ENCODE data around the gene RPL36. TPM values are rescaled to one million over a fixed set of nuclear protein-coding genes. Genes with fewer than 3 reads are reported as not detected.
"Not testable (repeated sequence)": the region's sequence is repeated elsewhere in the genome, so short reads cannot be mapped to it uniquely, and the experiment has no call there.

The RPL36 gene
- total RNA-seq, 1 experiment from 2014 or later = 951 TPM

DNA sequence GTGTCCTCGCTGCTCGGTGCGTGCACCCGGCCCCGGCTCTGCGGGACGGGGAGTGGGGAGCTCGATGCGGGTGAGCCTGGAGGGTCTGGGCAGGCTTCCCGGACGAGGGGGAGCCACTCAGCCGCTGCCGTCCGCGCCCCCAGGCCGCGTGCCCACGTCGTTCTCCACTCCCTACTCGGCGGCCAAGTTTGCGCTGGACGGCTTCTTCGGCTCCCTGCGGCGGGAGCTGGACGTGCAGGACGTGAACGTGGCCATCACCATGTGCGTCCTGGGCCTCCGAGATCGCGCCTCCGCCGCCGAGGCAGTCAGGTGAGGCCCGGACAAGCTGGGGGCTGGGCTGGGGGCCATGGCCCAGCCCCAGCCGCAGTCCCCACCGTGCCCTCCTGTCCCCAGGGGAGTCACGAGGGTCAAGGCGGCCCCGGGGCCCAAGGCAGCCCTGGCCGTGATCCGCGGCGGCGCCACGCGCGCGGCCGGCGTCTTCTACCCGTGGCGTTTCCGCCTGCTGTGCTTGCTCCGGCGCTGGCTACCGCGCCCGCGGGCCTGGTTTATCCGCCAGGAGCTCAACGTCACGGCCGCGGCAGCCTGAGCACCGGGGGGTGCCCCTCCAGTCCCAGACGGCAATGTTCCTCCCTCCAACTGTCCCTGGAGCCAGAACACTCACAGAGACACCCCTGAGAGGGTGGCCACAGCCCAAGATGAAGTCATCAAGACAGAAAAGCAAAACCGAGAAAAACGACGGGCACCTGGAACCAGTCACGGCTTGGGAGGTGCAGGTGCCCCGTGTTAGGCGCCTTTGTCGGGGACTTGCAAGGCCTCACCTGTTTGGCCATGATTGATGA lies 2.5 kb upstream of the RPL36 start:
- no peaks in the 10 kb centered on the region for H3K27me3 ChIP-seq (replicated peaks; ENCODE audit: control insufficient read depth, insufficient read depth, low read length)
- ChIA-PET POLR2A (interaction anchor here (0.8 to 1.2 kb wide), 3 partner anchors 31 to 140 kb away, joined by 3 to 6 read pairs (median 6); partner anchors contain the start of genes CATSPERD and LONP1), CTCF (interaction anchor here (0.6 to 1.5 kb wide), 8 partner anchors 21 to 706 kb away, joined by 3 to 9 read pairs (median 5); partner anchors contain the start of genes CATSPERD, LONP1, SAFB2 and TINCR)
- BruUV-seq (replicated peaks) = no TSS peak
- Mint-ChIP-seq H3K36me3 (ENCODE audit: insufficient read depth, unreplicated experiment) (peaks cover 30% of the 10 kb centered on the region), H3K27me3 (ENCODE audit: insufficient read depth, unreplicated experiment) (no peaks in the 10 kb centered on the region), H3K9me3 (ENCODE audit: unreplicated experiment) (no peaks in the 10 kb centered on the region), H3K27ac (ENCODE audit: unreplicated experiment) (peak overlapping the region; percentile 43), H3K4me1 (ENCODE audit: low read depth, unreplicated experiment) (no peaks in the 10 kb centered on the region), H3K4me3 (ENCODE audit: unreplicated experiment) (peak overlapping the region; percentile 75)
- no peaks in the 10 kb centered on the region for H3K9me3 ChIP-seq
- H3K36me3 ChIP-seq (ENCODE audit: control insufficient read depth, insufficient read depth, low read length) = peaks cover 7% of the 10 kb centered on the region
- H3K4me1 ChIP-seq = no peaks in the 10 kb centered on the region
- intact Hi-C loops (cut with micrococcal nuclease; ENCODE audit: unreplicated experiment) = no loop called here
- no peak for DNase-seq
- peak overlapping the region; percentile 16; the same call in 1 of the 2 replicates for H3K4me3 ChIP-seq (ENCODE audit: low read depth, low read length)
- TF ChIP-seq, protein P1, sequence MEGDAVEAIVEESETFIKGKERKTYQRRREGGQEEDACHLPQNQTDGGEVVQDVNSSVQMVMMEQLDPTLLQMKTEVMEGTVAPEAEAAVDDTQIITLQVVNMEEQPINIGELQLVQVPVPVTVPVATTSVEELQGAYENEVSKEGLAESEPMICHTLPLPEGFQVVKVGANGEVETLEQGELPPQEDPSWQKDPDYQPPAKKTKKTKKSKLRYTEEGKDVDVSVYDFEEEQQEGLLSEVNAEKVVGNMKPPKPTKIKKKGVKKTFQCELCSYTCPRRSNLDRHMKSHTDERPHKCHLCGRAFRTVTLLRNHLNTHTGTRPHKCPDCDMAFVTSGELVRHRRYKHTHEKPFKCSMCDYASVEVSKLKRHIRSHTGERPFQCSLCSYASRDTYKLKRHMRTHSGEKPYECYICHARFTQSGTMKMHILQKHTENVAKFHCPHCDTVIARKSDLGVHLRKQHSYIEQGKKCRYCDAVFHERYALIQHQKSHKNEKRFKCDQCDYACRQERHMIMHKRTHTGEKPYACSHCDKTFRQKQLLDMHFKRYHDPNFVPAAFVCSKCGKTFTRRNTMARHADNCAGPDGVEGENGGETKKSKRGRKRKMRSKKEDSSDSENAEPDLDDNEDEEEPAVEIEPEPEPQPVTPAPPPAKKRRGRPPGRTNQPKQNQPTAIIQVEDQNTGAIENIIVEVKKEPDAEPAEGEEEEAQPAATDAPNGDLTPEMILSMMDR (IDR thresholded peaks at IDR 0.05; ENCODE audit: insufficient read depth in 1 of 2, low read depth in 1 of 2, low read length in 1 of 2, severe bottlenecking in 1 of 2, unreplicated experiment in 1 of 2) = no peak

GRCh38 chr19:5688262-5688881 lies 1.7 kb upstream of the RPL36 start:
- H3K4me1 Mint-ChIP-seq (ENCODE audit: low read depth, unreplicated experiment); BruUV-seq (replicated peaks); H3K9me3 Mint-ChIP-seq (ENCODE audit: unreplicated experiment); H3K9me3 ChIP-seq; H3K4me1 ChIP-seq; H3K4me3 ChIP-seq (ENCODE audit: low read depth, low read length); H3K27me3 Mint-ChIP-seq (ENCODE audit: insufficient read depth, unreplicated experiment); DNase-seq; intact Hi-C loops (cut with micrococcal nuclease; ENCODE audit: unreplicated experiment); H3K36me3 ChIP-seq (ENCODE audit: control insufficient read depth, insufficient read depth, low read length); H3K27me3 ChIP-seq (replicated peaks; ENCODE audit: control insufficient read depth, insufficient read depth, low read length): not testable (repeated sequence)
- POLR2A ChIA-PET = interaction anchor here (2.0 kb wide), 1 partner anchor 32 kb away, joined by 24 read pairs; the partner anchor contains the start of genes CATSPERD and LONP1
- H3K4me3 Mint-ChIP-seq (ENCODE audit: unreplicated experiment) = peak overlapping the region; percentile 34
- CTCF ChIA-PET = interaction anchor here (0.6 kb wide), 1 partner anchor 10 kb away, joined by 3 read pairs; no protein-coding TSS in a partner anchor
- peak overlapping the region; percentile 43 for H3K27ac Mint-ChIP-seq (ENCODE audit: unreplicated experiment)
- peaks cover 38% of the 10 kb centered on the region for H3K36me3 Mint-ChIP-seq (ENCODE audit: insufficient read depth, unreplicated experiment)

- intact Hi-C loops (cut with micrococcal nuclease; ENCODE audit: unreplicated experiment) = no loop called here
- H3K27me3 Mint-ChIP-seq (ENCODE audit: insufficient read depth, unreplicated experiment) = no peaks in the 10 kb centered on the region
- H3K36me3 ChIP-seq (ENCODE audit: control insufficient read depth, insufficient read depth, low read length) = peaks cover 7% of the 10 kb centered on the region
- peak overlapping the region; percentile 97 for H3K27ac Mint-ChIP-seq (ENCODE audit: unreplicated experiment)
- TF ChIP-seq, protein P1 (IDR thresholded peaks at IDR 0.05; ENCODE audit: insufficient read depth in 1 of 2, low read depth in 1 of 2, low read length in 1 of 2, severe bottlenecking in 1 of 2, unreplicated experiment in 1 of 2) = no peak
- CTCF ChIA-PET = no interaction called here
- H3K4me3 ChIP-seq (ENCODE audit: low read depth, low read length) = peak overlapping the region; percentile 90
- peak overlapping the region; percentile 99 for H3K4me3 Mint-ChIP-seq (ENCODE audit: unreplicated experiment)
- no peaks in the 10 kb centered on the region for H3K4me1 ChIP-seq
- H3K9me3 ChIP-seq = no peaks in the 10 kb centered on the region
- H3K9me3 Mint-ChIP-seq (ENCODE audit: unreplicated experiment) = no peaks in the 10 kb centered on the region
- DNase-seq = no peak
- BruUV-seq (replicated peaks) = TSS peak; percentile 86
- H3K4me1 Mint-ChIP-seq (ENCODE audit: low read depth, unreplicated experiment) = no peaks in the 10 kb centered on the region
- H3K36me3 Mint-ChIP-seq (ENCODE audit: insufficient read depth, unreplicated experiment) = peaks cover 66% of the 10 kb centered on the region
- no peaks in the 10 kb centered on the region for H3K27me3 ChIP-seq (replicated peaks; ENCODE audit: control insufficient read depth, insufficient read depth, low read length)
- POLR2A ChIA-PET = interaction anchor here (0.6 to 1.4 kb wide), 4 partner anchors 8 to 221 kb away, joined by 3 to 5 read pairs (median 4); no protein-coding TSS in a partner anchor
Measured at GRCh38 chr19:5690955-5691821, 1.1 kb downstream of the RPL36 start.

Measured in Caco-2 (cell line).